ENCODE data around the gene ASB6.

- TF ChIP-seq CTCF (IDR thresholded peaks at IDR 0.05) (no peak), POLR2AphosphoS5 (IDR thresholded peaks at IDR 0.05) (no peak), POLR2A (IDR thresholded peaks at IDR 0.05) (no peak), EP300 (IDR thresholded peaks at IDR 0.05) (no peak)
Observed at GRCh38 chr9:129688285-129689043, 46.5 kb upstream of the ASB6 start.

Measured in stomach (tissue), 4 donors.